NB4 (cell line): ENCODE results near the gene TMEM225B.

Source experiments
- MYC ChIP-seq: IDR thresholded peaks from 2 replicates; pipeline ENCODE4 v1.6.1; 2011; ENCODE audit warnings: low read depth, low read length
- POLR2A ChIP-seq: IDR thresholded peaks from 2 replicates; pipeline ENCODE4 v1.6.1; 2011; ENCODE audit warnings: mild to moderate bottlenecking; ENCODE audit not compliant: insufficient read length; ENCODE audit errors: extremely low read depth
- TF ChIP-seq, protein P1 (sequence below): IDR thresholded peaks from one replicate; pipeline ENCODE4 v1.5.1; 2012; ENCODE audit warnings: low read depth, low read length
- TF ChIP-seq, protein P2 (sequence below): IDR thresholded peaks from 2 replicates; pipeline ENCODE4 v1.6.1; 2011; ENCODE audit warnings: low read depth, low read length

DNA sequence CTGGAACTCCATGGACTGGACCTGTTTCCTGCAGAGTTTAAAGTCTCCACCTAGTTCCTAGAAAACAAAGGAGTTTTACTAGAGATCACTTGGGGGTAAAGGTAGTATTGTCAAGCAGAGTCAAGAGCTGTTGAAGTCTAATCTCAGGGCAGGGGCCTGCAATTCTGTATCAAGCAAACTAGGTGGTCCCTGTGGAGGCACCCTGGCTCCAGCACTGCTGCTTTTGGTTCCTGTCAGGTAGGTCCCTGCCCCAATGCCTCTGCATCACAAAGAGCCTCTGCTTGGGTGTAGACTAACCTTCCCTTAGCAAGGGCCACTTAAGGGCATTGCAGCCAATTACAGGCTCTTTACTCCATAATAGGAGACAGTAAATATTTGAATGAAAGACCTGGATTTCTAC lies 41.2 kb downstream of the TMEM225B start:
- TF ChIP-seq MYC (no peak), POLR2A (no peak)
- TF ChIP-seq, protein P1, sequence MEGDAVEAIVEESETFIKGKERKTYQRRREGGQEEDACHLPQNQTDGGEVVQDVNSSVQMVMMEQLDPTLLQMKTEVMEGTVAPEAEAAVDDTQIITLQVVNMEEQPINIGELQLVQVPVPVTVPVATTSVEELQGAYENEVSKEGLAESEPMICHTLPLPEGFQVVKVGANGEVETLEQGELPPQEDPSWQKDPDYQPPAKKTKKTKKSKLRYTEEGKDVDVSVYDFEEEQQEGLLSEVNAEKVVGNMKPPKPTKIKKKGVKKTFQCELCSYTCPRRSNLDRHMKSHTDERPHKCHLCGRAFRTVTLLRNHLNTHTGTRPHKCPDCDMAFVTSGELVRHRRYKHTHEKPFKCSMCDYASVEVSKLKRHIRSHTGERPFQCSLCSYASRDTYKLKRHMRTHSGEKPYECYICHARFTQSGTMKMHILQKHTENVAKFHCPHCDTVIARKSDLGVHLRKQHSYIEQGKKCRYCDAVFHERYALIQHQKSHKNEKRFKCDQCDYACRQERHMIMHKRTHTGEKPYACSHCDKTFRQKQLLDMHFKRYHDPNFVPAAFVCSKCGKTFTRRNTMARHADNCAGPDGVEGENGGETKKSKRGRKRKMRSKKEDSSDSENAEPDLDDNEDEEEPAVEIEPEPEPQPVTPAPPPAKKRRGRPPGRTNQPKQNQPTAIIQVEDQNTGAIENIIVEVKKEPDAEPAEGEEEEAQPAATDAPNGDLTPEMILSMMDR, result no peak
- TF ChIP-seq, protein P2, sequence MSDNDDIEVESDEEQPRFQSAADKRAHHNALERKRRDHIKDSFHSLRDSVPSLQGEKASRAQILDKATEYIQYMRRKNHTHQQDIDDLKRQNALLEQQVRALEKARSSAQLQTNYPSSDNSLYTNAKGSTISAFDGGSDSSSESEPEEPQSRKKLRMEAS, result no peak
